ENCODE results near the gene CAB39L. TPM values are rescaled to one million over a fixed set of nuclear protein-coding genes. Genes with fewer than 3 reads are reported as not detected.

CAB39L gene
- polyA plus RNA-seq, 5 donors: 8.2 to 13.0 (median 10.1) TPM

DNA sequence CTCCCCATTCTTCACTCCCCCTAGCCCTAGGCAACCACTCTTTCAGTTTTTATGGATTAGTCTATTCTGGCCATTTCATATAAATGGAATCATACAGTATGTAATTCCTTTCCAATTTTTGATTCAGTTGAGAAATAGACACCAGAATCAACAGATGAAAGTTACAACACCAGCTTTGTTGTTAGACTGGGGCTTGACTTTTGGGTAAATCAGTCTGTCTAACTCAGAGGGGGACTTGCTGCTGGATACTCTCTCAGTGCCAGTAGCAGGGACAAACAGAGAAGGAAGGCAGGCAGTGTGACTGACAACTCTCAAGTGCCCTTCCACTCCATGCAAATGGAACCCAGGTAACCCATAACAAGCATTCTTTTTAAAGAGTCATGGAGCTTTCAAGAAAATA, 155.4 kb downstream of the CAB39L start:
- no peak for DNase-seq

DNA sequence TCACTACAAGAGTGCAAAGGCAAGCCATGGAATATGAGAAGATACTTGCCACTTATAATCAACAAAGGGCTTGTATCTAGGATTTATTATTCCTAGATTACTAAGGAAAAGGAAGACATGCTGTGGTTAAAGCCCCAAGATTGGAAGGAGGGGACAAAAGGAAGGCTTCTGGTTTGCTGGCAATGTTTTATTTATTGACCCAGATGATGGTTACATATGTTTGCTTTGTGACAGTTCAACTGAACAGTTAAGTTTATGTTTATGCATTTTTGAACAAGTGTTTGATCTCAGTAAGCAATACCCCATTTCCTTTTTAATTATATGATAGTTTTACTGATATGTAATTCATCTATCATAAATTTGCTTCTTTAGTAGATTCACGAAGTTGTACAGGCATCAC, 155.9 kb downstream of the CAB39L start:
- DNase-seq: no peak

DNA sequence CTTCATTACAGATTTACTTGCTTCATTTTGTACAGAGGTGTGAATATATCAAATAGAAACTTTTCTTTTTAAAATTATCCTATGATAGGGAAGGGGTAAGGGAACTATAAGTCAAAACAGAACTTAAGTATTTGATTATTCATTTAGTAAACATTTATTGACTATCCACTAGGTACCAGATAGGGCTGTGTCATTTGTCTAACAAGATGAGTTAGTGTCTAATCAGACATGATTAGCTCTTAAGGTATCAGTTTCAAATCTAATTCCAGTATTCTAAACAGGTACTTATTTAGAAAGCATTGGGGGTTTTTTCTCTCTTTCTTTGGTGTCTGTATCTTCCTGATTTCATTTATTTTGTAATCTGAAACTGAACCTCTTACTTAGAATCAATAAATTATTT, 164.0 kb downstream of the CAB39L start:
- no peak for DNase-seq

DNA sequence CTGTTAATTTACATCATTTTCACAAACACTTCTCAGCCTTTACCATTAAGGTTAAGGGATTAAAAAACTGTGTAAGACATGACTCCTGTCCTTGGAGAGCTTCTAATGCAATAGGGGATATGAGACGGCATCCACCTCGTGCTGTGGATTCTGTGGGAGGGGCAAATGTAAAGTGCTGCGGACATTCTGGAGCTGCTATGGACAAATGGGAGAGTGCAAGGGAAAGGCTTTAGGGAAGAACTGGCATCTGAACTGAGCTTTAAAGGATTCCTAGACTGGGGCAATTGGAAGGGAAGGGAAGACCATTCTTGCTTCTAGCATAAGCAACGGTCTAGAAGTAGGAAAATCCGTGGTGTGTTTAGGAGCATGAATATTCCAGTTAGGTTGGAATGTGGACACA, 164.8 kb downstream of the CAB39L start:
- DNase-seq: no peak

DNA sequence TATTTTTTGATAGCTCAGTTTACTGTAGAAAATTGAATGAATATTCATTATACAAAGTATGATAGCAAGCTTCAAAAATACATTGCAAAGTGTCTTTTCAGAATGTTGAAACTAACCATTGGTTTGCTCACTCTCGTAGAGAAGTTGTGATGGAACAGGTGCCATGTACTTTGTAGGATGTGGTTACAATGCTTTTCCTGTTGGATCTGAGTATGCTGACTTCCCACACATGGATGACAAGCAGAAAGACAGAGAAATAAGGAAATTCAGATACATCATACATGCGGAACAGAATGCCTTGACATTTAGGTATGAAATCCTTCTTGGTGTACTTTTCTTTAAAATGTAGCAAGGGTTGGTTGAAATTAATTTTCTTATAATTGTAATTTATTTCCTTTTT, 165.7 kb downstream of the CAB39L start:
- no peak for DNase-seq

DNA sequence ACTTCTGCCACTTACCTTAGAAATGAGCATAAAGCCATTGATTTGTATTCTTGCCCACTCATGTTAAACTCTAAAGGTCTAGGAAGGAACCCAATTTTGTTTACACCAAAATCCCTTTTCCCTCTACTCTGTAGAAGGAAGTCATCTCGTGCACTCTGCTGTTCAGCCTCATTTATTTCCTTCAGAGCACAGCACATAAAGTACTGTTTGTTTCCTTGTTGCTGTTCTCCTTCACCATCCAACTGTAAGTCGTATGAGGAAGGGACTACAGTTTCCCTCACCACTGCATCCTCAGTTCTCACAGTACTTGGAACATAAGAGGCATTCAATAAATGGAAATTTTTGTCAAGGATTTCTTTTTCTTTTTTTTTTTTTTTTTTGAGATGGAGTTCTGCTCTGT, 171.6 kb downstream of the CAB39L start:
- DNase-seq: no peak

DNA sequence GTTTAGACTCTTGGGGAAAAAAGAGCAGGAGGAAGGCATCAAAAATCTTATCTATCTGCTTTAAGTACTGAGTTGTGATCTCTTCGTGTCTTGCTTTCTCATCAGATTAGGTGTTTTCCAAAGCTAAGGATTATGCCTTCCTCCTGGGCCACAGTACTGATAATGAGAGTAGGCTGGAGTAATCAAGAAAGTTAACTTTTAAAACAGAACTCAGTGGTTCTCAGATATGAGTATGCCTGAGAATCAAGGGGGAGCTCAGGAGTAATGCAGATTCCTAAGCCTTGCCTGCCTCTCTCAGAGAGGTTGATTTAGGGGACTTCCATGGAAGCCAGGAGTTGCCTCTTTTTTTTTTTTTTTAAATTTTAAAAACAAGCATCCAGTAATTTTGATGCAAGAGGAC, 172.6 kb downstream of the CAB39L start:
- DNase-seq: no peak

DNA sequence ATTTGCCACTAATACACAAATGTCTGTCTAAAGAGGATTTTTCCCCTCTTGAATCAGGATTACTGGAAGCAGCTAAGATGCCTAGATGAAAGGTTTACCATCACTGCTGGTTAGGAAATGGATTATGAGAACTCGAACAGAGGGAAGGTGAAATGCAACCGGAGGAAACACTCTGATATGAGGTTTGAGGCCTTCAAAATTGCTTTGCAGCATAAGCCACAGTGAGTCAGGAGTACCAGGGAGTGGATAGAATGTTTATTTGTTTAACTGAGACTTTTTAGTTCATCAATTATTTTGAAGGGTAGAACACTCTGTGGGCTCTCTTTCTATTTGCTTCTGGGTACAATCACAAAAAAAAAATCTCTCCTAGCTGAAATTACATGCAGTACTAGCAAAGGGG, 178.0 kb downstream of the CAB39L start:
- no peak for DNase-seq

DNA sequence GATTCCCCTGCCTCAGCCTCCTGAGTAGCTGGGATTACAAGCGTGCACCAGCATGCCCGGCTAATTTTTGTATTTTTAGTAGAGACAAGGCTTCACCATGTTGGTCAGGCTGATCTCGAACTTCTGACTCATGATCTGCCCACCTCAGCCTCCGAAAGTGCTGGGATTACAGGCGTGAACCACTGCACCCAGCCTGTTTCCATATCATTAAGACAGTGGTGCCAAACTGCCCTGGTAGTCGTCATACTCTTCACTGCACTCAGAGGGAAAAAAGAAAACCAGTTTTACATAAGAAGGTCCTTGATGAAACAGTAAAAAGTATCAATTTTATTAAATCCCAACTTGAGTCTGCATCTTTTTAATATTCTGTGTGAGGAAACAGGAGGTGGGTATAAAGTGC, 181.2 kb downstream of the CAB39L start:
- DNase-seq: no peak

DNA sequence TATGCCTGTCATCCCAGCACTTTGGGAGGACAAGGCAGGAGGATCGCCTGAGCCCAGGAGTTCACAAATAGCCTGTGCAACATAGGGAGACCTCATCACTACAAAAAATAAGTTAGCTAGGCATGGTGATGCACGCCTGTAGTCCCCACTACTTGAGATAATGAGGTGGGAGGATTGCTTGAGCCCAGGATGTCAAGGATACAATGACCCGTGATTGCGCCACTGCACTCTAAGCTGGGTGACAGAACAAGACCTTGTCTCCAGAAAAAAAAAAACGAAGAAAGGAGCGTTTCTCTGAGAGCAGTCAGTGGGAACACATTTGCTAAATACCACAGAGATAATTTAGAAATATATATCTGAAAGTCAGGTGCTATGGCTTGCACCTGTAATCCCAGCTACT, 184.3 kb downstream of the CAB39L start:
- DNase-seq: no peak

Other genes starting within 250 kb of the CAB39L start
- gene MLNR, start 223.7 kb downstream of the CAB39L start, polyA plus RNA-seq (ENCODE audit: insufficient read depth in 1 of 5, insufficient read length in 5 of 5, low replicate concordance in 1 of 5): under 1 TPM in 3 of 5 donors, not detected in 2; 0.08 to 0.25 (median 0.15) TPM
- 10 to 100 TPM; 13.3 to 17.6 (median 16.5) TPM for gene CDADC1, start 196.1 kb downstream of the CAB39L start, polyA plus RNA-seq (ENCODE audit: insufficient read depth in 1 of 5, insufficient read length in 5 of 5, low replicate concordance in 1 of 5)
- gene SETDB2, start 210 bp upstream of the CAB39L start, polyA plus RNA-seq (ENCODE audit: insufficient read depth in 1 of 5, insufficient read length in 5 of 5, low replicate concordance in 1 of 5): 10 to 100 TPM; 12.9 to 22.0 (median 19.8) TPM
- 10 to 100 TPM; 42.2 to 81.0 (median 65.6) TPM for gene PHF11, start 51.9 kb upstream of the CAB39L start, polyA plus RNA-seq (ENCODE audit: insufficient read depth in 1 of 5, insufficient read length in 5 of 5, low replicate concordance in 1 of 5)
- 10 to 100 TPM; 25.9 to 45.7 (median 36.6) TPM for gene RCBTB1, start 141.5 kb upstream of the CAB39L start, polyA plus RNA-seq (ENCODE audit: insufficient read depth in 1 of 5, insufficient read length in 5 of 5, low replicate concordance in 1 of 5)
- under 1 TPM; 0.50 to 0.86 (median 0.58) TPM for gene ARL11, start 184.4 kb upstream of the CAB39L start, polyA plus RNA-seq (ENCODE audit: insufficient read depth in 1 of 5, insufficient read length in 5 of 5, low replicate concordance in 1 of 5)
- gene EBPL, start 247.4 kb upstream of the CAB39L start, polyA plus RNA-seq (ENCODE audit: insufficient read depth in 1 of 5, insufficient read length in 5 of 5, low replicate concordance in 1 of 5): 10 to 100 TPM; 68.7 to 79.5 (median 75.0) TPM